Duodenal mucosa (tissue), 2 donors: ENCODE results near the gene BLVRB.
"Not testable (repeated sequence)": the region's sequence is repeated elsewhere in the genome, so short reads cannot be mapped to it uniquely, and the experiment has no call there.

Source experiments
- H3K27ac ChIP-seq: one replicate; pipeline ENCODE4 v1.7.0; 2013; ENCODE audit warnings: low read depth, low read length
- H3K27me3 ChIP-seq, 2 donors: one replicate each; pipeline ENCODE4 v1.7.0; 2013; ENCODE audit warnings: low read length in 2 of 2, control low read depth in 1 of 2; ENCODE audit not compliant: insufficient read depth in 2 of 2, control insufficient read depth in 1 of 2
- H3K36me3 ChIP-seq, 2 donors: one replicate each; pipeline ENCODE4 v1.7.0; 2013; ENCODE audit warnings: low read length in 2 of 2, control low read depth in 1 of 2; ENCODE audit not compliant: insufficient read depth in 2 of 2, control insufficient read depth in 1 of 2
- H3K4me1 ChIP-seq, 2 donors: one replicate each; pipeline ENCODE4 v1.7.0; 2013; ENCODE audit warnings: low read length in 2 of 2, control low read depth in 1 of 2; ENCODE audit not compliant: insufficient read depth in 2 of 2, control insufficient read depth in 1 of 2
- H3K4me3 ChIP-seq, 2 donors: one replicate each; pipeline ENCODE4 v1.7.0; 2013; ENCODE audit warnings: low read length in 2 of 2, low read depth in 1 of 2
- H3K9ac ChIP-seq, 2 donors: one replicate each; pipeline ENCODE4 v1.7.0; 2013; ENCODE audit warnings: low read length in 2 of 2, low read depth in 1 of 2
- H3K9me3 ChIP-seq, 2 donors: one replicate each; pipeline ENCODE4 v1.7.0; 2013; ENCODE audit warnings: low read length in 2 of 2, control low read depth in 1 of 2; ENCODE audit not compliant: control insufficient read depth in 1 of 2

The BLVRB gene

DNA sequence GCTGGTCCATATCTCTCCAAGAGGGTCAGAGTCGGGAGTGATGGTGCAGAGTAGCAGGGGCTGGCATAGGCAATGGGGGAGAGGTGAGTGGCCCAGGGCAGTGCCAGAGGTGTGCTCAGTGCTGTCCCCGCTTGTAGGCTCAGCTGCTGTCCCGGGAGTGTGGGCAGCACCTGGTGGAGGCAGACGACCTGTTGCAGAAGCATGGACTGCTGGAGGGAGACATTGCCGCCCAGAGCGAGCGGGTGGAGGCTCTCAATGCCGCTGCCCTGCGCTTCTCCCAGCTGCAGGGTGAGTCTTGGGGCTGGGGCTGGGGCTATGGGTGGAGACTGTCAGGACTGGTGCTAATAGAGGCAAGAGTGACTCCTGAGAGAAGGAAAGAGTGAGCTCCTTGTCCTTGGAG lies 40.6 kb upstream of the BLVRB start:
- Histone ChIP-seq H3K4me1 (no peaks in the 10 kb centered on the region), H3K27me3 (peaks cover 0 to 15% of the 10 kb centered on the region in 2 donors), H3K27ac (no peak overlapping the region), H3K4me3 (no peak overlapping the region), H3K9ac (no peak overlapping the region), H3K9me3 (no peaks in the 10 kb centered on the region), H3K36me3 (no peaks in the 10 kb centered on the region)

DNA sequence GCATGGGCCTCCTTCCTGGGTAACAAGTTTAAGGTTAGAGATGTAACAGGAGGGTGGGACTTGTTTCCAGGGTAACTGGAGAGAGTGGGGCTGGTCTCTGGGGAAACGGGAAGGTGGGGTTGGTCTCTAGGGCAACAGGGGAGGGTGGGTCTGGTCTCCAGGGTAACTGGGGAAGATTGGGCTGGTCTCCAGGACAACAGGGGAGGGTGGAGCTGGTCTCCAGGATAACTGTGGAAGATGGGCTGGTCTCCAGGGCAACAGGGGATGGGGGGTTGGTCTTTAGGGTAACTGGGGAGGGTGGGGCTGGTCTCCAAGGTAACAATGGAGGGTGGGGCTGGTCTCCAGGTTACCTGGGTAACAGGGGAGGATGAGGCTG lies 37.8 kb upstream of the BLVRB start:
- H3K9ac ChIP-seq, result no peak overlapping the region
- no peaks in the 10 kb centered on the region for H3K4me1 ChIP-seq
- peaks cover 0 to 8% of the 10 kb centered on the region in 2 donors for H3K27me3 ChIP-seq
- no peak overlapping the region for H3K27ac ChIP-seq
- no peak overlapping the region for H3K4me3 ChIP-seq
- no peaks in the 10 kb centered on the region for H3K36me3 ChIP-seq
- H3K9me3 ChIP-seq, result no peaks in the 10 kb centered on the region

DNA sequence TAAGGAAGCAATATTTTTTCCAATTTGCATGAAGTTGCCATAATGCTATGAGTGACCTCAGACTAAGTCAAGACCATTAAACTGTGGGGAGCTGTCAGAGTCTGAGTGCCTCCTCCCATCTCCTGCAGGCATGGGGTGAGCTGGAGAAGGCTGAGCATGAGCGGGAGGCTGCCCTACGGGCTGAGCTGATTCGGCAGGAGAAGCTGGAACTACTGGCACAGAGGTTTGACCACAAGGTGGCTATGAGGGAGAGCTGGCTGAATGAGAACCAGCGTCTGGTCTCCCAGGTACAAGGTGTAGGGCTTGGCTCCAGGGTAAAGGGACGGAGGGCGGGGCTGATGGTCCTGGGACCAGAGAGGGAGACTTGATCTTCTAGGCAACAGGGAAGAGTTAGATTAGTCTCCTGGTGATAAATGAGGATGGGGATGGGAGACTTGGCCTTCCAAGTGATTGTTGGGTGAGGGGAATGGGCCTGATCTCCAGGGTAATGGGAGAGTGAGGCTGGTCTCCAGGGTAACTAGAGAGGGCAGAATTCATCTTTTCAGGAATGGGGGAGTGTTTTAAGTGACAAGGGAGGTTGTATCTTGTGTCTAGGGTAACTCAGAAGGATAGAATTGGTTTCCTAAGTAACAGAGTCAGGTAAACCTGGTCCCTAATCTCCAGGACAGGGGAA lies 37.2 kb upstream of the BLVRB start:
- no peak overlapping the region for H3K4me3 ChIP-seq
- H3K27ac ChIP-seq, result no peak overlapping the region
- no peaks in the 10 kb centered on the region for H3K4me1 ChIP-seq
- peaks cover 0 to 4% of the 10 kb centered on the region in 2 donors for H3K27me3 ChIP-seq
- H3K36me3 ChIP-seq, result no peaks in the 10 kb centered on the region
- no peaks in the 10 kb centered on the region for H3K9me3 ChIP-seq
- no peak overlapping the region for H3K9ac ChIP-seq

DNA sequence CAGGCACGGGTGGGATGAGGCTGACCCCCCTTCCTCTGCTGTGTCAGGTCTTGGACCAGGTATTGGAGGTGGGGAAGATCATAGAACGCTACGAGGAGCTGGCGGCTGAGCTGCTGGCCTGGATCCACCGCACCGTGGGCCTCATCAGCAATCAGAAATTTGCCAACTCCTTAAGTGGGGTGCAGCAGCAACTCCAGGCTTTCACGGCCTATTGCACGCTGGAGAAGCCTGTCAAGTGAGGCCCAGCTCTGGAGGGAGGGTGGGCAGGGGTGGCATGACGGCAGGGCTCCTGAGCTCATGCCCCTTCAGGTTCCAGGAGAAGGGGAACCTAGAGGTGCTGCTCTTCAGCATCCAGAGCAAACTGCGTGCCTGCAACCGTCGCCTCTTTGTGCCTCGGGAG lies 36.5 kb upstream of the BLVRB start:
- H3K9ac ChIP-seq, result no peak overlapping the region
- H3K27ac ChIP-seq, result no peak overlapping the region
- no peaks in the 10 kb centered on the region for H3K4me1 ChIP-seq
- H3K27me3 ChIP-seq, result peaks cover 0 to 3% of the 10 kb centered on the region in 2 donors
- no peak overlapping the region for H3K4me3 ChIP-seq
- no peaks in the 10 kb centered on the region for H3K36me3 ChIP-seq
- no peaks in the 10 kb centered on the region for H3K9me3 ChIP-seq

DNA sequence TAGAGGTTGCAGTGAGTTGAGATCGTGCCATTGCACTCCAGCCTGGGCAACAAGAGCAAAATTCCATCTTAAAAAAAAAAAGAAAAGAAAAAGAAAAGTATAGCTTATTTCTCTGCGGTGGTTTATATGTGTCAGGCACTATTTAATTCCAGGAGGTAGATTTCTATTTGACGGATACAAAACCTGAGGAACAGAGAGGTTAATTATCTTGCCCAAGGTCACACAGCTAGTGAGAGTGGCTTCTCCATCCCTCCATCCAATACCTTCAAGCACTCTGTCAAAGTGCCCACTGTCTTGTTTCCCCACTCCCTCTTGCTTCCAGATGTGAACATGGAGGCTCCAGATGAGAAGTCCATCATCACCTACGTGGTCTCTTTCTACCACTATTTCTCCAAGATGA lies 36.1 kb upstream of the BLVRB start:
- no peak overlapping the region for H3K4me3 ChIP-seq
- peaks cover 0 to 3% of the 10 kb centered on the region in 2 donors for H3K27me3 ChIP-seq
- H3K27ac ChIP-seq, result no peak overlapping the region
- H3K36me3 ChIP-seq, result no peaks in the 10 kb centered on the region
- no peak overlapping the region for H3K9ac ChIP-seq
- H3K9me3 ChIP-seq, result no peaks in the 10 kb centered on the region
- H3K4me1 ChIP-seq, result no peaks in the 10 kb centered on the region

DNA sequence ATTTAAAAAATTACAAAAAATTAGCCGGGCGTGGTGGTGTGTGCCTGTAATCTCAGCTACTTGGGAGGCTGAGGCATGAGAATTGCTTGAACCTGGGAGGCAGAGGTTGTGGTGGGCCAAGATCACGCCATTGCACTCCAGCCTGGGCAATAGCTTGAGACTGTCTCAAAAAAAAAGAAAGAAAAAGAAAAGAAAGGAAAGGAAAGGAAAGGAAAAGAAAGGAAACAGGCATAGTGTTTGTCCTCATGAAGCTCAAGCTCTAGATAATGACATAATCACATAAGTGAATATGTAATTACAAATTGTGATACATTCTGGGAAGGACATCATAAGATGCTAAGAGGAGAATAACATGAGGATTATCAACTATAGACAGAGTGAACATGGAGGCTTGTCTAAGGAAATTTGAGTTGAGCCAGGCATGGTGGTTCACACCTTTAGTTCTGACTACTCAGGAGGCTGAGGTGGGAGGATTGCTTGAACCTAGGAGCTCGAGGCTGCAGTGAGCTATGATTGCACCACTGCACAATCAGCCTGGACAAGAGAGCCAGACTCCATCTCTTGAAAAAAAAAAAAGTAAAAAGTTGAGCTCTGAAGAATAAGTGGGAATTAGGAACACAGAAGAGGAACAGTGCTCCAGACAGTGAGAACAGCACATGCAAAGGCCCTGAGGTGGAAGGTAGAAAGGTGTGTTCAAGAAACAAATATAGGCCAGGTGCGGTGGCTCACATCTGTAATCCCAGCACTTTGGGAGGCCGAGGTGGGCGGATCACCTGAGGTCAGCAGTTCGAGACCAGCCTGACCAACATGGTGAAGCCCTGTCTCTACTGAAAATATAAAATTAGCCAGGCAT lies 35.4 kb upstream of the BLVRB start:
- H3K9ac ChIP-seq, H3K27ac ChIP-seq, H3K9me3 ChIP-seq, H3K4me3 ChIP-seq, H3K36me3 ChIP-seq, H3K4me1 ChIP-seq, H3K27me3 ChIP-seq: not testable (repeated sequence)

DNA sequence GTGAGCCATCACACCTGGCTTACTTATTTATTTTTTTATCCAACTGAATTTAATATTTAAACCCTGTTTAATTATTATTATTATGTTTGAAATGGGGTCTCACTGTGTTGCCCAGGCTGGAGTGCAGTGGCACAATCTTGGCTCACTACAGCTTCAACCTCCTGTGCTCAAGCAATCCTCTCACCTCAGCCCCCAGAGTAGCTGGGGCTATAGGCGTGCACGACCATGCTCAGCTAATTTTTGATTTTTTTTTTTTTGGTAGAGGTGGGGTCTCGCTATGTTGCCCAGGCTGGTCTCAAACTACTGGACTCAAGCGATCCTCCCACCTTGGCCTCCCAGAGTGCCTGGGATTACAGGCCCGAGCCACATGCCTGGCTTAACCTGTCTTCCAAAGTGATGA lies 33.8 kb upstream of the BLVRB start:
- Histone ChIP-seq H3K27ac (no peak overlapping the region), H3K9me3 (no peaks in the 10 kb centered on the region), H3K9ac (no peak overlapping the region), H3K27me3 (peaks cover 0 to 3% of the 10 kb centered on the region in 2 donors), H3K4me1 (no peaks in the 10 kb centered on the region), H3K4me3 (no peak overlapping the region), H3K36me3 (no peaks in the 10 kb centered on the region)

DNA sequence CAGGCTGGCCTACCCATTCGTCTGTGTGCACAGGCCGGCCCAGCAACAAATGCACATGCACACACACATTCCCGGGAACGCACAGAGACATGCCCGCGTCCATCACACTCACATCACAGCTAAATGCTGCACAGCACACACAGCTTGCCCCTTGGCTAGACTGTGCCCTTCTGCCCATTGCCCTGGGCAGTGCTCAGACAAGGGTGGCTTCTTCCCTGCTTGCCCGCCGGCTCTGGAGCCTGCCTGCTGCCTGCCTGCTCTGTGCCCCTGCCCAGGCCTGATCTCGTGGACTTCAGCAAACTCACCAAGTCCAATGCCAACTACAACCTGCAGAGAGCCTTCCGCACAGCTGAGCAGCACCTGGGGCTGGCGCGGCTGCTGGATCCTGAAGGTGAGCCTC lies 31.7 kb upstream of the BLVRB start:
- Histone ChIP-seq H3K4me3 (no peak overlapping the region), H3K9me3 (no peaks in the 10 kb centered on the region), H3K36me3 (no peaks in the 10 kb centered on the region), H3K4me1 (no peaks in the 10 kb centered on the region), H3K27me3 (no peaks in the 10 kb centered on the region), H3K27ac (no peak overlapping the region), H3K9ac (no peak overlapping the region)

DNA sequence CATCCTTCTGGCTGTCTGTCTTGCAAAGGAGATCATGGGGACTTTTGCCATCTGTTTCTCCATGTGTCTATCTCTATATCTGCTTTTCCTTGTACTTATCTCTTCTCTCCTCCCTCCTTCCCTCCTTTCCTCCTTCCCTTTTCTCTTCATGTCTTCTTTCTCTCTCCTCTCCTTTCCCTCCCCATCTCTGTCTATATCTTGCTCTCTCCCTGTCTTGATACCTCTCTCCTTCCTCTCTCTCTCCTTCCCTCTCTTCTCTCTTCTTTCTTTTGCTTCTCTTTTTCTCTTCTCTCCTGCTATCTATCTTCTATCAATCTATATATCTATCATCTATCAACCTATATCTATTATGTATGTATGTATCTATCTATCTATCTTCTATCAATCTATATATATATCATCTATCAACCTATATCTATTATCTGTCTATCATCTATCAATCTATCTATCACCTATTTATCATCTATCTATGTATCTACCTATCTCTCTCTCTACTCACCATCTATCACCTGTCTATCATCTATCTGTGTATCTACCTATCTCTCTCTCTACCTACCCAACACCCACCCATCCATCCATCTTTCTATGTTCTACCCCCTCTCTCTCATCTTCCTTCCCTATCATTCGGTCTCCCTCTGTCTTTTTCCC lies 28.8 kb upstream of the BLVRB start:
- H3K9me3 ChIP-seq, result no peaks in the 10 kb centered on the region
- no peaks in the 10 kb centered on the region for H3K27me3 ChIP-seq
- no peak overlapping the region for H3K4me3 ChIP-seq
- H3K4me1 ChIP-seq, result no peaks in the 10 kb centered on the region
- H3K9ac ChIP-seq, result no peak overlapping the region
- H3K36me3 ChIP-seq, result no peaks in the 10 kb centered on the region
- H3K27ac ChIP-seq, result no peak overlapping the region

DNA sequence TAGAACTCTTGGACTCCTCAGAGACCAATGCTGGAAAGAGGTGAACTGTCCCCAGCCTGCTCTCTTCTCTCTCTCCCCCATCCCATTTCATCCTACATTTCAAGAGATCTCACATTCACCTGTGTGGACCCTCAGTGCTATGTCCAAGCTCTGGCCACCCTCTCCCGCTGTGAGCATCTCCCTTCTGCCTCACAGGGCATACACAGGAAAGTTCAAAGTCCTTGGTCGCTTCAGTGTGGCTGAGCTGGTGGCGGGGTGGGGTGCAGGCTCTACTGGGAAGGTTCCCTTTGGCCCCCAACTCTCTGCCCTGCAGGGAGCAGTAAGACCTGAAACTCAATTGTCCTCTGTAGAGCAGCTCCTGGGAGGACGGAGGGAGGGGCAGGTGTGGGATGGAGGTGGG lies 28.2 kb upstream of the BLVRB start:
- no peaks in the 10 kb centered on the region for H3K27me3 ChIP-seq
- no peaks in the 10 kb centered on the region for H3K9me3 ChIP-seq
- no peaks in the 10 kb centered on the region for H3K36me3 ChIP-seq
- H3K27ac ChIP-seq, result no peak overlapping the region
- H3K9ac ChIP-seq, result no peak overlapping the region
- no peaks in the 10 kb centered on the region for H3K4me1 ChIP-seq
- H3K4me3 ChIP-seq, result no peak overlapping the region
